K562 (cell line): ENCODE measurements around the gene UNC80. TPM values are rescaled to one million over a fixed set of nuclear protein-coding genes. Genes with fewer than 3 reads are reported as not detected.
"Not testable (repeated sequence)": the region's sequence is repeated elsewhere in the genome, so short reads cannot be mapped to it uniquely, and the experiment has no call there.

Source experiments
- ATAC-seq: fragments of 200-7000 bp; cut with Tn5 transposase; 3 replicates; pipeline ENCODE4 v1.9.1; 2020; ENCODE audit warnings: moderate library complexity
- BruUV-seq: library from RNA; stranded (reverse); fragments of 400-500 nt; replicated peaks from 2 replicates; lab custom pipeline; 2021; lab: Mats Ljungman, UMichigan
- CTCF ChIA-PET: fragments of 300-600 bp; formaldehyde crosslinking; extraction: SDS; loops from one replicate; lab custom pipeline; 2021; ENCODE audit warnings: low intra/inter-chr PET ratio; lab: Yijun Ruan, JAX
- POLR2A ChIA-PET: fragments of 300-600, 350-650 bp; sonication (Branson Sonifier 250); formaldehyde crosslinking; extraction: SDS; loops from one replicate; lab custom pipeline; 2021; ENCODE audit warnings: antibody characterized with exemption, inconsistent platforms; lab: Yijun Ruan, JAX
- DNase-seq, 4 experiments: peaks; one replicate each; pipeline versions ENCODE4 v3.0.0 to v3.0.0-alpha.2; 2011 to 2018; ENCODE audit warnings: low spot score in 3 of 4, mixed read lengths in 3 of 4; ENCODE audit errors: extremely low read depth in 1 of 4
- FAIRE-seq: peaks from 2 replicates; lab custom pipeline; 2011; peaks lifted over from hg19 to GRCh38; lab: Jason Lieb, UNC
- H2AFZ ChIP-seq: 2 replicates; pipeline ENCODE4 v1.6.0; 2011; ENCODE audit warnings: low read depth, low read length, control low read depth, inconsistent platforms
- H3K27ac ChIP-seq: fragments of 200-600 bp; 3 replicates; pipeline ENCODE4 v1.8.0; 2011; ENCODE audit warnings: low read depth, mild to moderate bottlenecking, control low read depth, inconsistent platforms, low read length, moderate library complexity, mixed read lengths; ENCODE audit errors: extremely low read depth
- H3K27me3 ChIP-seq, 2 experiments: fragments of 300-600 bp in 1 of 2; 2 replicates in 1 of 2; 3 replicates in 1 of 2; pipeline versions ENCODE4 v1.6.0 to v1.8.0; 2011; ENCODE audit warnings: inconsistent platforms in 2 of 2, low read length in 2 of 2, mild to moderate bottlenecking in 1 of 2, mixed read lengths in 1 of 2, moderate library complexity in 1 of 2; ENCODE audit not compliant: control insufficient read depth in 2 of 2, insufficient read depth in 2 of 2
- H3K36me3 ChIP-seq: fragments of 300-600 bp; 3 replicates; pipeline ENCODE4 v1.8.0; 2011; ENCODE audit warnings: mild to moderate bottlenecking, low read length, inconsistent platforms; ENCODE audit not compliant: control insufficient read depth, insufficient read depth
- H3K4me1 ChIP-seq, 2 experiments: fragments of 200-600 bp in 1 of 2; replicated peaks in 1 of 2; 2 replicates in 1 of 2; 3 replicates in 1 of 2; pipeline versions ENCODE4 v1.5.1 to v1.8.0; 2011; ENCODE audit warnings: inconsistent platforms in 2 of 2, low read length in 2 of 2, mild to moderate bottlenecking in 1 of 2, mixed read lengths in 1 of 2, moderate library complexity in 1 of 2; ENCODE audit not compliant: control insufficient read depth in 2 of 2, insufficient read depth in 2 of 2
- H3K4me2 ChIP-seq: 2 replicates; pipeline ENCODE4 v1.6.1; 2011; ENCODE audit warnings: low read length, control low read depth, inconsistent platforms, mixed read lengths; ENCODE audit not compliant: insufficient read depth
- H3K4me3 ChIP-seq: fragments of 200-600 bp; sonication (generic), shearing (Covaris generic); 2 replicates; pipeline ENCODE4 v1.5.1; 2016; ENCODE audit warnings: control low read depth, inconsistent platforms
- H3K79me2 ChIP-seq: fragments of 200-600 bp; 3 replicates; pipeline ENCODE4 v1.8.0; 2011; ENCODE audit warnings: low read length, inconsistent platforms; ENCODE audit not compliant: control insufficient read depth, insufficient read depth
- H3K9ac ChIP-seq, 2 experiments: 2 replicates each; pipeline versions ENCODE4 v1.6.0 to v1.6.1; 2011; ENCODE audit warnings: low read depth in 2 of 2, low read length in 2 of 2, control low read depth in 1 of 2, inconsistent platforms in 1 of 2, mild to moderate bottlenecking in 1 of 2, mixed read lengths in 1 of 2; ENCODE audit not compliant: insufficient read depth in 1 of 2
- H3K9me1 ChIP-seq: one replicate; pipeline ENCODE4 v1.6.0; 2011; ENCODE audit warnings: inconsistent platforms, mild to moderate bottlenecking, low read length, moderate library complexity; ENCODE audit not compliant: control insufficient read depth, insufficient read depth
- H3K9me3 ChIP-seq: replicated peaks from 2 replicates; pipeline ENCODE4 v1.5.1; 2011; ENCODE audit warnings: low read depth, low read length, inconsistent platforms; ENCODE audit not compliant: control insufficient read depth, insufficient read depth
- H4K20me1 ChIP-seq: replicated peaks from 2 replicates; pipeline ENCODE4 v1.6.1; 2011; ENCODE audit warnings: low read length, inconsistent platforms, mixed read lengths; ENCODE audit not compliant: control insufficient read depth, insufficient read depth
- HMG20B ChIP-seq: fragments of 250-450 bp; sonication (Bioruptor Pico); IDR thresholded peaks from 2 replicates; pipeline ENCODE4 v1.5.0; 2021; ENCODE audit warnings: mild to moderate bottlenecking
- SMARCC2 ChIP-seq: fragments of 450-650 bp; IDR thresholded peaks from 2 replicates; pipeline ENCODE4 v1.6.1; 2017; ENCODE audit warnings: antibody characterized with exemption, moderate library complexity, mild to moderate bottlenecking, low read depth
- TFAM ChIP-seq: fragments of 250-450 bp; sonication (Bioruptor Pico); conservative IDR thresholded peaks from 2 replicates; pipeline ENCODE4 v1.5.0; 2021; ENCODE audit warnings: mild to moderate bottlenecking, moderate library complexity
- ZNF408 ChIP-seq: fragments of 250-450 bp; sonication (Bioruptor Pico); IDR thresholded peaks from 2 replicates; pipeline ENCODE4 v1.4.0; 2020; ENCODE audit warnings: low read depth, mild to moderate bottlenecking, moderate library complexity
- WGBS: fragments of 100-300 bp; shearing (Covaris generic); methylation state at CpG from one replicate; pipeline ENCODE4 v1.1.6; 2016; ENCODE audit warnings: low coverage, mixed read lengths; ENCODE audit not compliant: insufficient coverage; ENCODE audit errors: missing lambda C conversion rate; 5-methylcytosine and 5-hydroxymethylcytosine counted together
- in situ Hi-C: fragments of 300-500 bp; cut with MboI; formaldehyde crosslinking; loops from 4 replicates; pipeline ENCODE4 v1.15.0; 2018; ENCODE audit warnings: inconsistent platforms, mixed read lengths
- intact Hi-C: fragments of 100-400 bp; cut with micrococcal nuclease; formaldehyde crosslinking; loops from 2 replicates; pipeline ENCODE4 v1.14.2; 2022
- polyA plus RNA-seq, 8 experiments: library from polyadenylated mRNA; depleted of rRNA in 4 of 8; stranded (reverse) in 5 of 8; unstranded in 3 of 8; fragments of >200 nt; fragmentation: Nextera tagmentation in 2 of 8; fragmentation: Illumina TruSeq in 1 of 8; extraction: Ambion mirVana in 2 of 8; extraction: Trizol in 1 of 8; gene quantifications; 2 replicates each; pipeline versions ENCODE4 v1.2.1 to v1.2.3, GENCODE V29; 2011 to 2014; ENCODE audit warnings: inconsistent platforms in 1 of 8, missing spikeins in 1 of 8
- total RNA-seq, 7 experiments: library from RNA; depleted of rRNA in 6 of 7; stranded (reverse); fragments of >200 nt in 6 of 7; fragmentation: Illumina TruSeq in 2 of 7; extraction: Trizol in 2 of 7; gene quantifications; 2 replicates each; pipeline versions ENCODE4 v1.2.1 to v1.2.3, GENCODE V29; 2011 to 2021; ENCODE audit warnings: low replicate concordance in 1 of 7

The UNC80 gene
- total and polyA plus RNA-seq, 9 of the 15 experiments (the other 6 are each of a cell fraction or from before 2014, with no cell fraction given), result under 0.01 to 0.04 (median 0.01) TPM; not detected in 5

DNA sequence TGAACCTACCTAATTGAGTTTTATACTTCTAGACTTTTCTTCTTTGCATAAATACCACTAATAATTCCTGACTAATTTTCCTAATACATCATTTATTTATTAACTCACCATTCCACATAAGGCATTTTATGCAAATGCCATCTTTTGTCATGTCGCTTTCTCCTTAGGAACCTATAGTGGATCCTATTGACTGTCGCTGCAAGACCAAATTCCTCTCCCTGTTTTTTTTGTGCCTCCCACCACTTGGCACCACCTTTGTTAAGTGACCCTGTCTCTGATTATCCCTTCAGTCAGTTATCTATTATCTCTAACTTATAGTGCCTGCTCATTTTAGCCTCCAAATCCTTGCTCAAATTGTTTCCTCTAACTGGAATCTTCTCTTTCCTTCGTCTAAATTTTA lies 19.5 kb downstream of the UNC80 start:
- no peak overlapping the region for H3K4me2 ChIP-seq
- H3K9me1 ChIP-seq, result no peaks in the 10 kb centered on the region
- TF ChIP-seq TFAM (CRISPR knock-in tag) (no peak), SMARCC2 (no peak), HMG20B (CRISPR knock-in tag) (no peak), ZNF408 (CRISPR knock-in tag) (no peak)
- H3K9me3 ChIP-seq, result no peaks in the 10 kb centered on the region
- no peak overlapping the region for H3K27ac ChIP-seq
- no TSS peak for BruUV-seq
- ChIA-PET POLR2A (no interaction called here), CTCF (no interaction called here)
- no peak overlapping the region for H3K4me3 ChIP-seq
- H2AFZ ChIP-seq, result no peak overlapping the region
- H4K20me1 ChIP-seq, result no peaks in the 10 kb centered on the region
- H3K4me1 ChIP-seq, result no peaks in the 10 kb centered on the region
- no peak for DNase-seq
- WGBS, result 0% methylated on average over 2 of the region's 3 CpGs
- in situ Hi-C loops (no loop called here), intact Hi-C loops (no loop called here)
- no peaks in the 10 kb centered on the region for H3K27me3 ChIP-seq
- no peak for FAIRE-seq
- no peak overlapping the region for H3K9ac ChIP-seq
- H3K79me2 ChIP-seq, result no peaks in the 10 kb centered on the region
- no peaks in the 10 kb centered on the region for H3K36me3 ChIP-seq
- ATAC-seq, result no peak

DNA sequence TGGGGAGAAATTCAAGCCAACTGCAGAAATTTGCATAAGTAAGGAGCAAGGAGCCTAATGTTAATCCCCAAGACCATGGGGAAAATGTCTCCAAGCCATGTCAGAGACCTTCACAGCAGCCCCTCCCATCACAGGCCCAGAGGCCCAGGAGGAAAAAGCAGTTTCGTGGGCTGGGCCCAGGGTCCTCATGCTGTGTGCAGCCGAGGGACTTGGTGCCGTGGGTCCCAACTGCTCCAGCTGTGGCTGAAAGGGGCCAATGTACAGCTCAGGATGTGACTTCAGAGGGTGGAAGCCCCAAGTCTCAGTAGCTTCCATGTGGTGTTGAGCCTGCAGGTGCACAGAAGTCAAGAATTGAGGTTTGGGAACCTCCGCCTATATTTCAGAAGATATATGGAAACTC lies 23.8 kb downstream of the UNC80 start:
- H3K27me3 ChIP-seq, in situ Hi-C loops, H3K79me2 ChIP-seq, H3K4me1 ChIP-seq, H3K4me3 ChIP-seq, ATAC-seq, DNase-seq, H2AFZ ChIP-seq, H3K9me3 ChIP-seq, intact Hi-C loops, POLR2A ChIA-PET, H3K4me2 ChIP-seq, CTCF ChIA-PET, H3K9ac ChIP-seq, H3K36me3 ChIP-seq, BruUV-seq, H3K9me1 ChIP-seq, H3K27ac ChIP-seq, H4K20me1 ChIP-seq, FAIRE-seq: not testable (repeated sequence)
- 0% methylated on average over 4 of the region's 4 CpGs for WGBS
